Left ventricle myocardium inferior (tissue), 1 donor: Measurements from ENCODE around the gene FAM98B. TPM values are rescaled to one million over a fixed set of nuclear protein-coding genes. Genes with fewer than 3 reads are reported as not detected.

Source experiments
- DNase-seq: peaks from one replicate; pipeline ENCODE4 v3.0.0-alpha.2; 2020
- H3K27ac ChIP-seq: fragments of 200-600 bp; replicated peaks from 2 replicates; pipeline ENCODE4 v1.8.0; 2021
- H3K27me3 ChIP-seq: fragments of 200-600 bp; 2 replicates; pipeline ENCODE4 v1.8.0; 2021; ENCODE audit warnings: low read depth
- H3K36me3 ChIP-seq: fragments of 200-600 bp; 2 replicates; pipeline ENCODE4 v1.8.0; 2021
- H3K4me1 ChIP-seq: fragments of 200-600 bp; 2 replicates; pipeline ENCODE4 v1.8.0; 2021
- H3K4me3 ChIP-seq: fragments of 200-600 bp; 2 replicates; pipeline ENCODE4 v1.8.0; 2021; ENCODE audit warnings: mild to moderate bottlenecking, moderate library complexity
- H3K9me3 ChIP-seq: fragments of 200-600 bp; replicated peaks from 2 replicates; pipeline ENCODE4 v1.8.0; 2021
- CTCF ChIP-seq: fragments of 200-600 bp; IDR thresholded peaks from 2 replicates; pipeline ENCODE4 v1.8.0; 2021; ENCODE audit warnings: antibody characterized with exemption, mild to moderate bottlenecking, borderline replicate concordance
- intact Hi-C: fragments of 100-400 bp; cut with micrococcal nuclease; formaldehyde crosslinking; loops from one replicate; pipeline ENCODE4 v1.11.0; 2022
- total RNA-seq: library from RNA; stranded (reverse); fragmentation: NEBNext Ultra II Directional; extraction: Animal tissue kit (Norgen Biotek cat#: 25700); gene quantifications from one replicate; pipeline ENCODE4 v1.2.1, GENCODE V29; 2021
- donor health status: DM: no; HTN: yes; CAD: no; lungs with severe emphysema.

Gene FAM98B
- total RNA-seq, 1 donor from 2014 or later = 28.7 TPM

- no peaks in the 10 kb centered on the region for H3K9me3 ChIP-seq
- no peak overlapping the region for H3K4me3 ChIP-seq
- H3K27ac ChIP-seq = no peak overlapping the region
- H3K36me3 ChIP-seq = peaks cover 50% of the 10 kb centered on the region
- no peaks in the 10 kb centered on the region for H3K27me3 ChIP-seq
- intact Hi-C loops = no loop called here
- no peaks in the 10 kb centered on the region for H3K4me1 ChIP-seq
- TF ChIP-seq CTCF = no peak
- DNase-seq = no peak
These were observed 25.8 kb downstream of the FAM98B start for GRCh38 chr15:38479756-38480155.

GRCh38 chr15:38481113-38481512 lies 27.2 kb downstream of the FAM98B start:
- Histone ChIP-seq H3K27ac (no peak overlapping the region), H3K4me3 (no peak overlapping the region), H3K4me1 (no peaks in the 10 kb centered on the region), H3K36me3 (peaks cover 36% of the 10 kb centered on the region), H3K9me3 (no peaks in the 10 kb centered on the region), H3K27me3 (no peaks in the 10 kb centered on the region)
- no peak for DNase-seq
- intact Hi-C loops = no loop called here
- no peak for TF ChIP-seq CTCF

GRCh38 chr15:38481761-38482160 lies 27.8 kb downstream of the FAM98B start:
- intact Hi-C loops = no loop called here
- no peak overlapping the region for H3K27ac ChIP-seq
- H3K27me3 ChIP-seq = no peaks in the 10 kb centered on the region
- DNase-seq = no peak
- H3K9me3 ChIP-seq = no peaks in the 10 kb centered on the region
- H3K4me3 ChIP-seq = no peak overlapping the region
- H3K36me3 ChIP-seq = peaks cover 39% of the 10 kb centered on the region
- TF ChIP-seq CTCF = no peak
- no peaks in the 10 kb centered on the region for H3K4me1 ChIP-seq

- peaks cover 31% of the 10 kb centered on the region for H3K36me3 ChIP-seq
- H3K27me3 ChIP-seq = no peaks in the 10 kb centered on the region
- H3K4me1 ChIP-seq = no peaks in the 10 kb centered on the region
- H3K9me3 ChIP-seq = no peaks in the 10 kb centered on the region
- intact Hi-C loops = no loop called here
- DNase-seq = no peak
- no peak overlapping the region for H3K4me3 ChIP-seq
- no peak for TF ChIP-seq CTCF
- H3K27ac ChIP-seq = no peak overlapping the region
These were observed 28.6 kb downstream of the FAM98B start for GRCh38 chr15:38482572-38482971.

- H3K4me3 ChIP-seq = no peak overlapping the region
- H3K27ac ChIP-seq = no peak overlapping the region
- no peak for DNase-seq
- no peaks in the 10 kb centered on the region for H3K9me3 ChIP-seq
- H3K4me1 ChIP-seq = no peaks in the 10 kb centered on the region
- no peaks in the 10 kb centered on the region for H3K27me3 ChIP-seq
- no peak for TF ChIP-seq CTCF
- peaks cover 31% of the 10 kb centered on the region for H3K36me3 ChIP-seq
- intact Hi-C loops = no loop called here
These were observed 33.0 kb downstream of the FAM98B start for GRCh38 chr15:38486936-38487335.

GRCh38 chr15:38487378-38487777 lies 33.5 kb downstream of the FAM98B start:
- no peak overlapping the region for H3K27ac ChIP-seq
- DNase-seq = no peak
- intact Hi-C loops = no loop called here
- H3K4me1 ChIP-seq = no peaks in the 10 kb centered on the region
- no peak overlapping the region for H3K4me3 ChIP-seq
- no peak for TF ChIP-seq CTCF
- no peaks in the 10 kb centered on the region for H3K27me3 ChIP-seq
- H3K9me3 ChIP-seq = no peaks in the 10 kb centered on the region
- peaks cover 27% of the 10 kb centered on the region for H3K36me3 ChIP-seq
